Measurements from ENCODE around the gene EZH2. TPM values are rescaled to one million over a fixed set of nuclear protein-coding genes. Genes with fewer than 3 reads are reported as not detected.

The EZH2 gene
- total and polyA plus RNA-seq, 2 donors (not counting 3 experiments of a cell fraction or from before 2014, with no cell fraction given): 16.9 to 33.4 TPM

GRCh38 chr7:148882841-148883265, 1.2 kb downstream of the EZH2 start:
- dilution Hi-C loops (cut with MboI; ENCODE audit: extremely low pct_ligation_motif_present, low sequenced_read_pairs): no loop called here
- Histone ChIP-seq H3K27ac (ENCODE audit: insufficient read depth, low read depth, low read length) (peak overlapping the region; percentile 55), H2AFZ (ENCODE audit: low read depth, low read length) (peak overlapping the region; percentile 85), H3K79me2 (ENCODE audit: control insufficient read depth, insufficient read depth, low read length) (peaks cover 60% of the 10 kb centered on the region), H3K4me2 (ENCODE audit: insufficient read depth, low read length) (peak overlapping the region; percentile 99), H3K4me3 (replicated peaks in 1 of 3; ENCODE audit: insufficient read depth in 1 of 3, low read depth in 1 of 3, low read length in 3 of 3) (peak overlapping the region; percentile 95 to 97 (median 96)), H3K9me3 (replicated peaks; ENCODE audit: control insufficient read depth, insufficient read depth, low read length) (no peaks in the 10 kb centered on the region), H3K9me1 (replicated peaks; ENCODE audit: control insufficient read depth, extremely low read depth, insufficient read depth, low read length) (no peaks in the 10 kb centered on the region), H3K36me3 (ENCODE audit: control insufficient read depth in 2 of 2, extremely low read depth in 1 of 2, insufficient read depth in 2 of 2, low read length in 2 of 2) (no peaks in the 10 kb centered on the region), H3K9ac (replicated peaks; ENCODE audit: extremely low read depth, insufficient read depth, low read length) (peak overlapping the region; percentile 92), H3K4me1 (ENCODE audit: control insufficient read depth, extremely low read depth, insufficient read depth, low read length) (peaks cover 9% of the 10 kb centered on the region), H3K27me3 (ENCODE audit: control insufficient read depth in 2 of 2, insufficient read depth in 2 of 2, low read length in 2 of 2) (no peaks in the 10 kb centered on the region), H4K20me1 (replicated peaks; ENCODE audit: control insufficient read depth, extremely low read depth, insufficient read depth, low read length) (peaks cover 6% of the 10 kb centered on the region)
- ChIA-PET POLR2A (no interaction called here), CTCF (interaction anchor here (0.6 to 1.5 kb wide), 8 partner anchors 9 to 299 kb away, joined by 3 to 11 read pairs (median 4); no protein-coding TSS in a partner anchor)
- TF ChIP-seq CTCF (IDR thresholded peaks at IDR 0.05; ENCODE audit: extremely low read depth in 1 of 2, insufficient read depth in 1 of 2, low read depth in 1 of 2, low read length in 2 of 2) (no peak), JUN (IDR thresholded peaks at IDR 0.05; ENCODE audit: borderline replicate concordance, insufficient read depth, insufficient read length, low read depth) (no peak), EZH2 (IDR thresholded peaks at IDR 0.05; ENCODE audit: borderline replicate concordance, low read depth, low read length, severe bottlenecking) (no peak), POLR2A (IDR thresholded peaks at IDR 0.05; ENCODE audit: low read depth, low read length) (no peak), MYC (IDR thresholded peaks at IDR 0.05; ENCODE audit: low read depth, low read length) (no peak), MAX (IDR thresholded peaks at IDR 0.05; ENCODE audit: insufficient read depth, insufficient read length) (no peak), FOS (IDR thresholded peaks at IDR 0.05; ENCODE audit: borderline replicate concordance, insufficient read depth, low read length) (no peak), GATA2 (IDR thresholded peaks at IDR 0.05; ENCODE audit: insufficient read depth, insufficient read length, low read depth, low read length) (no peak)
- intact Hi-C loops (cut with micrococcal nuclease): loop anchor here (1.0 to 10.0 kb wide), 3 partner anchors 62 to 308 kb away; no protein-coding TSS in a partner anchor
- BruUV-seq (replicated peaks): TSS peak; percentile 23
- FAIRE-seq (no peak), DNase-seq (ENCODE audit: low read depth, low spot score) (peak; percentile 52)
